CD14-positive monocyte (primary cell): Measurements from ENCODE around the gene GRID1. TPM values are rescaled to one million over a fixed set of nuclear protein-coding genes. Genes with fewer than 3 reads are reported as not detected.

Experiments
- DNase-seq, 3 donors: peaks; one replicate each; pipeline ENCODE4 v3.0.0-alpha.2; 2011 to 2022
- H2AFZ ChIP-seq: 2 replicates; pipeline ENCODE4 v1.6.0; 2012; ENCODE audit warnings: mild to moderate bottlenecking, low read depth, low read length, inconsistent platforms; ENCODE audit not compliant: insufficient read depth, poor library complexity, severe bottlenecking
- H3K27ac ChIP-seq, 2 donors: 1 replicate in 1 of 2; 2 replicates in 1 of 2; pipeline ENCODE4 v1.5.1; 2012 to 2013; ENCODE audit warnings: low read length in 2 of 2, control low read depth in 1 of 2, inconsistent platforms in 1 of 2, low read depth in 1 of 2, mild to moderate bottlenecking in 1 of 2
- H3K27me3 ChIP-seq, 2 donors: one replicate each; pipeline versions ENCODE4 v1.6.0 to v1.6.1; 2011 to 2013; ENCODE audit warnings: low read length in 2 of 2; ENCODE audit not compliant: control insufficient read depth in 2 of 2, insufficient read depth in 2 of 2
- H3K36me3 ChIP-seq, 2 donors: replicated peaks in 1 of 2; 1 replicate in 1 of 2; 2 replicates in 1 of 2; pipeline versions ENCODE4 v1.5.1 to v1.6.1; 2012 to 2013; ENCODE audit warnings: low read length in 2 of 2, control low read depth in 1 of 2, inconsistent platforms in 1 of 2, mild to moderate bottlenecking in 1 of 2; ENCODE audit not compliant: insufficient read depth in 2 of 2, control insufficient read depth in 1 of 2
- H3K4me1 ChIP-seq, 2 donors: 1 replicate in 1 of 2; 2 replicates in 1 of 2; pipeline versions ENCODE4 v1.5.1 to v1.6.1; 2012 to 2013; ENCODE audit warnings: low read length in 2 of 2, control low read depth in 1 of 2, inconsistent platforms in 1 of 2, mild to moderate bottlenecking in 1 of 2, moderate library complexity in 1 of 2; ENCODE audit not compliant: insufficient read depth in 2 of 2, control insufficient read depth in 1 of 2
- H3K4me2 ChIP-seq: replicated peaks from 2 replicates; pipeline ENCODE3; 2012; ENCODE audit warnings: low read length, moderate library complexity, mild to moderate bottlenecking; ENCODE audit not compliant: poor library complexity, severe bottlenecking; ENCODE audit errors: extremely low read depth
- H3K4me3 ChIP-seq, 3 experiments: fragments of 200-600 bp in 1 of 3; sonication (generic) in 1 of 3; replicated peaks in 1 of 3; 1 replicate in 2 of 3; 2 replicates in 1 of 3; pipeline ENCODE4 v1.5.1; 2011 to 2013; ENCODE audit warnings: low read length in 3 of 3, mild to moderate bottlenecking in 3 of 3, control low read depth in 2 of 3, low read depth in 2 of 3, inconsistent platforms in 1 of 3, moderate library complexity in 1 of 3
- H3K79me2 ChIP-seq: 2 replicates; pipeline ENCODE4 v1.6.0; 2012; ENCODE audit warnings: mild to moderate bottlenecking, control low read depth, inconsistent platforms, low read length, moderate library complexity; ENCODE audit not compliant: insufficient read depth
- H3K9ac ChIP-seq: 2 replicates; pipeline ENCODE4 v1.6.0; 2017; ENCODE audit warnings: low read length, mild to moderate bottlenecking; ENCODE audit not compliant: insufficient read depth, poor library complexity, severe bottlenecking
- H3K9me3 ChIP-seq, 2 donors: replicated peaks in 1 of 2; 1 replicate in 1 of 2; 2 replicates in 1 of 2; pipeline versions ENCODE4 v1.5.1 to v1.6.1; 2012 to 2013; ENCODE audit warnings: low read length in 2 of 2, control low read depth in 1 of 2; ENCODE audit not compliant: control insufficient read depth in 1 of 2, insufficient read depth in 1 of 2
- H4K20me1 ChIP-seq: 2 replicates; pipeline ENCODE4 v1.6.0; 2012; ENCODE audit warnings: mild to moderate bottlenecking, low read length, control low read depth, moderate library complexity; ENCODE audit not compliant: insufficient read depth
- H3K27ac Mint-ChIP-seq, 7 donors: one replicate each; pipeline ENCODE4 v1.8.0; 2020; ENCODE audit warnings: mild to moderate bottlenecking in 7 of 7, mixed read lengths in 7 of 7, moderate library complexity in 6 of 7, inconsistent platforms in 2 of 7
- H3K27me3 Mint-ChIP-seq, 3 donors: one replicate each; pipeline ENCODE4 v1.8.0; 2021 to 2022; ENCODE audit warnings: low read depth in 3 of 3, mild to moderate bottlenecking in 3 of 3, mixed read lengths in 3 of 3, moderate library complexity in 3 of 3, inconsistent platforms in 1 of 3
- H3K36me3 Mint-ChIP-seq, 2 donors: one replicate each; pipeline ENCODE4 v1.8.0; 2020; ENCODE audit warnings: mixed read lengths in 2 of 2, inconsistent platforms in 1 of 2, mild to moderate bottlenecking in 1 of 2
- H3K4me1 Mint-ChIP-seq: one replicate; pipeline ENCODE4 v1.8.0; 2020; ENCODE audit warnings: mild to moderate bottlenecking, mixed read lengths
- H3K4me3 Mint-ChIP-seq, 2 donors: one replicate each; pipeline ENCODE4 v1.8.0; 2020; ENCODE audit warnings: mild to moderate bottlenecking in 2 of 2, mixed read lengths in 2 of 2, moderate library complexity in 1 of 2
- H3K9me3 Mint-ChIP-seq, 7 donors: one replicate each; pipeline ENCODE4 v1.8.0; 2020 to 2022; ENCODE audit warnings: mixed read lengths in 7 of 7, mild to moderate bottlenecking in 6 of 7, moderate library complexity in 6 of 7, inconsistent platforms in 2 of 7
- WGBS: methylation state at CpG from one replicate; pipeline ENCODE4 v1.1.5; 2013; ENCODE audit warnings: missing lambda C conversion rate; ENCODE audit not compliant: insufficient coverage; 5-methylcytosine and 5-hydroxymethylcytosine counted together
- intact Hi-C, 2 donors: fragments of 100-400 bp; cut with micrococcal nuclease; formaldehyde crosslinking; loops; one replicate each; pipeline versions ENCODE4 v1.15.0 to v1.15.1; 2023
- polyA plus RNA-seq, 3 donors: library from polyadenylated mRNA; depleted of rRNA in 1 of 3; unstranded in 2 of 3; stranded (reverse) in 1 of 3; fragments of 300-500 nt in 2 of 3; fragments of >200 nt in 1 of 3; fragmentation: Illumina TruSeq in 2 of 3; gene quantifications; 1 replicate in 2 of 3; 2 replicates in 1 of 3; pipeline ENCODE4 v1.2.3, GENCODE V29; 2012 to 2021
- TF ChIP-seq, protein P1 (sequence below): fragments of 200-600 bp; IDR thresholded peaks from one replicate; pipeline ENCODE4 v1.8.0; 2022; ENCODE audit warnings: antibody characterized with exemption, mild to moderate bottlenecking

Gene GRID1
- polyA plus RNA-seq, 3 donors: not detected

DNA sequence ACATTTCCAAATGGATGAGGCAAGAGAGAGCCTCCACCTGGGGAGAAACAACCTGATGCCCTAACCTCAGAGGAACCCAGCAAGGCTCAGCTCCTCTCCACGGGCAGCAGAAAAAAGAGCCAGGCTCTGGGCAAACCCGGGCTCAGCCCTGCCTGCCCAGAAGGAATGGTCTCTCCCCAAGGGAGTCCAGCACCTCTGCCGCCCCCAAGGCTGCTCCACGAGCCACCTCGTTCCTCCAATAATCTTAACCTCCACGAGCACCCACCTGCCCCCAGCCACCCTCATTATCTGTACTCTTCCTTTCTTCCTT, 154.2 kb downstream of the GRID1 start:
- H3K4me1 ChIP-seq: no peaks in the 10 kb centered on the region

DNA sequence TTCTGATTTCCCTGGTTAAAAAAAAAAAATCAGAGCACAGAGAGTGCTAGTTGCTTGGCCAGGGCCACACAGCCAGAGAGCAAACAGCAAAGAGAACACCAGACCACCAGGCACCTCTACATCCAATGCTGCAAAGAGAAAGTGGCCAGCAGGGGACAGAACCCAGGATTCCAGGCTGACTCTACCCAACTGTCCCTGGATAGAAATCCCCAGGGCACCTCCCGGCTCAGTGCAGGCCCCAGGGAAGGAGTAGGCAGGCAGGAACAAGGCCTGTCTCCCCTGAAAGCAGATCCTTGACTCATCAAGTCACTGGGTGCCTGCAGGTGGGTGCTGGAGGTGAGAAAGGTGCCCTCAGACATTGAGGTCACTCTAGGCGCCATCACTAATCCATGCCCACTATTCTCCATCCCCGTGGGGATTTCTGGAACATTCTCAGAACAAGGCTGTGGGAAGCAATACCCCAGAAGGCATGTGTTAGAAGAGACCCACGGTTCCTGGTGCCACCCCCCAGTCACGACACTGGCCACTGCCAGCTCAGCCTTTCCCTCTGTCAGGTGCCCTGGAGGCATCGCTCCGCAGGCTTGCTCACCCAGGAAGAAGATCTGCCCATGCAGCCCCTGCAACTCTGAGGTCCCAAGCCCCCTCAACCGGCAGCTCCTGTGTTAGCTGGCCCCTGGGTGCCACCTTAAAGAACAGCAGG, 154.8 kb downstream of the GRID1 start:
- no peaks in the 10 kb centered on the region for H3K4me1 ChIP-seq
- DNase-seq: no peak
- H2AFZ ChIP-seq: no peak overlapping the region
- intact Hi-C loops: no loop called here
- Mint-ChIP-seq H3K9me3 (no peaks in the 10 kb centered on the region), H3K36me3 (no peaks in the 10 kb centered on the region), H3K27me3 (peaks cover 5 to 11% (median 9%) of the 10 kb centered on the region in 3 donors), H3K4me1 (no peaks in the 10 kb centered on the region), H3K4me3 (no peak overlapping the region), H3K27ac (no peak overlapping the region)
- H3K4me3 ChIP-seq: no peak overlapping the region
- no peaks in the 10 kb centered on the region for H4K20me1 ChIP-seq
- TF ChIP-seq, protein P1, sequence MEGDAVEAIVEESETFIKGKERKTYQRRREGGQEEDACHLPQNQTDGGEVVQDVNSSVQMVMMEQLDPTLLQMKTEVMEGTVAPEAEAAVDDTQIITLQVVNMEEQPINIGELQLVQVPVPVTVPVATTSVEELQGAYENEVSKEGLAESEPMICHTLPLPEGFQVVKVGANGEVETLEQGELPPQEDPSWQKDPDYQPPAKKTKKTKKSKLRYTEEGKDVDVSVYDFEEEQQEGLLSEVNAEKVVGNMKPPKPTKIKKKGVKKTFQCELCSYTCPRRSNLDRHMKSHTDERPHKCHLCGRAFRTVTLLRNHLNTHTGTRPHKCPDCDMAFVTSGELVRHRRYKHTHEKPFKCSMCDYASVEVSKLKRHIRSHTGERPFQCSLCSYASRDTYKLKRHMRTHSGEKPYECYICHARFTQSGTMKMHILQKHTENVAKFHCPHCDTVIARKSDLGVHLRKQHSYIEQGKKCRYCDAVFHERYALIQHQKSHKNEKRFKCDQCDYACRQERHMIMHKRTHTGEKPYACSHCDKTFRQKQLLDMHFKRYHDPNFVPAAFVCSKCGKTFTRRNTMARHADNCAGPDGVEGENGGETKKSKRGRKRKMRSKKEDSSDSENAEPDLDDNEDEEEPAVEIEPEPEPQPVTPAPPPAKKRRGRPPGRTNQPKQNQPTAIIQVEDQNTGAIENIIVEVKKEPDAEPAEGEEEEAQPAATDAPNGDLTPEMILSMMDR: no peak
- no peaks in the 10 kb centered on the region for H3K36me3 ChIP-seq
- H3K4me2 ChIP-seq: no peak overlapping the region
- H3K27ac ChIP-seq: no peak overlapping the region
- no peaks in the 10 kb centered on the region for H3K79me2 ChIP-seq
- 81% methylated on average over 7 of the region's 8 CpGs for WGBS
- no peaks in the 10 kb centered on the region for H3K27me3 ChIP-seq
- H3K9me3 ChIP-seq: no peaks in the 10 kb centered on the region
- no peak overlapping the region for H3K9ac ChIP-seq

More for the DNA sequence above, 154.2 kb downstream of the GRID1 start:
- Mint-ChIP-seq H3K9me3 (no peaks in the 10 kb centered on the region), H3K27ac (no peak overlapping the region), H3K4me3 (no peak overlapping the region), H3K27me3 (peaks cover 5 to 11% (median 9%) of the 10 kb centered on the region in 3 donors), H3K4me1 (no peaks in the 10 kb centered on the region), H3K36me3 (no peaks in the 10 kb centered on the region)
- 82% methylated on average over 2 of the region's 6 CpGs for WGBS
- H3K27me3 ChIP-seq: no peaks in the 10 kb centered on the region
- no peak overlapping the region for H3K4me3 ChIP-seq
- intact Hi-C loops: no loop called here
- TF ChIP-seq, protein P1: no peak
- no peak overlapping the region for H2AFZ ChIP-seq
- no peak for DNase-seq
- no peaks in the 10 kb centered on the region for H3K36me3 ChIP-seq
- H3K27ac ChIP-seq: no peak overlapping the region
- no peak overlapping the region for H3K4me2 ChIP-seq
- no peak overlapping the region for H3K9ac ChIP-seq
- H4K20me1 ChIP-seq: no peaks in the 10 kb centered on the region
- H3K9me3 ChIP-seq: no peaks in the 10 kb centered on the region
- H3K79me2 ChIP-seq: no peaks in the 10 kb centered on the region
